Astrocyte (in vitro differentiated cells and primary cell): Measurements from ENCODE around the gene LINGO4. TPM values are rescaled to one million over a fixed set of nuclear protein-coding genes. Genes with fewer than 3 reads are reported as not detected.

Experiments used
- DNase-seq: peaks from one replicate; pipeline ENCODE4 v3.0.0-alpha.2; 2010; ENCODE audit warnings: low read depth
- FAIRE-seq: peaks from 2 replicates; lab custom pipeline; 2011; peaks lifted over from hg19 to GRCh38; lab: Jason Lieb, UNC
- H2AFZ ChIP-seq: 2 replicates; pipeline ENCODE4 v1.6.0; 2012; ENCODE audit warnings: low read depth, low read length, inconsistent platforms
- H3K27ac ChIP-seq: 2 replicates; pipeline ENCODE4 v1.5.1; 2011; ENCODE audit warnings: low read depth, low read length, inconsistent platforms
- H3K27me3 ChIP-seq: 2 replicates; pipeline ENCODE4 v1.6.0; 2011; ENCODE audit warnings: low read length, inconsistent platforms; ENCODE audit not compliant: insufficient read depth
- H3K36me3 ChIP-seq: 2 replicates; pipeline ENCODE4 v1.5.1; 2011; ENCODE audit warnings: low read length, inconsistent platforms; ENCODE audit not compliant: insufficient read depth
- H3K4me1 ChIP-seq: 2 replicates; pipeline ENCODE4 v1.5.1; 2011; ENCODE audit warnings: low read length, inconsistent platforms; ENCODE audit not compliant: insufficient read depth
- H3K4me2 ChIP-seq: 2 replicates; pipeline ENCODE4 v1.6.0; 2012; ENCODE audit warnings: low read length, inconsistent platforms
- H3K4me3 ChIP-seq: 2 replicates; pipeline ENCODE4 v1.5.1; 2011; ENCODE audit warnings: low read depth, mild to moderate bottlenecking, low read length, inconsistent platforms; ENCODE audit not compliant: insufficient read depth
- H3K79me2 ChIP-seq: 2 replicates; pipeline ENCODE4 v1.6.0; 2012; ENCODE audit warnings: mild to moderate bottlenecking, low read length, inconsistent platforms; ENCODE audit not compliant: insufficient read depth
- H3K9ac ChIP-seq: 2 replicates; pipeline ENCODE4 v1.6.0; 2012; ENCODE audit warnings: mild to moderate bottlenecking, low read length, inconsistent platforms
- H3K9me3 ChIP-seq: 2 replicates; pipeline ENCODE4 v1.5.1; 2012; ENCODE audit warnings: low read depth, mild to moderate bottlenecking, low read length, inconsistent platforms; ENCODE audit not compliant: insufficient read depth
- H4K20me1 ChIP-seq: 2 replicates; pipeline ENCODE4 v1.6.0; 2012; ENCODE audit warnings: low read length, inconsistent platforms; ENCODE audit not compliant: insufficient read depth
- H3K27ac Mint-ChIP-seq: one replicate; pipeline ENCODE4 v1.8.0; 2021; ENCODE audit warnings: mild to moderate bottlenecking, mixed read lengths; ENCODE audit not compliant: unreplicated experiment
- H3K27me3 Mint-ChIP-seq: one replicate; pipeline ENCODE4 v1.8.0; 2021; ENCODE audit warnings: low read depth, mixed read lengths; ENCODE audit not compliant: unreplicated experiment
- H3K36me3 Mint-ChIP-seq: one replicate; pipeline ENCODE4 v1.8.0; 2021; ENCODE audit warnings: low read depth, mixed read lengths; ENCODE audit not compliant: unreplicated experiment
- H3K4me1 Mint-ChIP-seq: one replicate; pipeline ENCODE4 v1.8.0; 2021; ENCODE audit warnings: low read depth, mixed read lengths; ENCODE audit not compliant: unreplicated experiment
- H3K4me3 Mint-ChIP-seq: one replicate; pipeline ENCODE4 v1.8.0; 2021; ENCODE audit warnings: mild to moderate bottlenecking, moderate library complexity, mixed read lengths; ENCODE audit not compliant: unreplicated experiment
- H3K9me3 Mint-ChIP-seq: one replicate; pipeline ENCODE4 v1.8.0; 2021; ENCODE audit warnings: mild to moderate bottlenecking, mixed read lengths; ENCODE audit not compliant: unreplicated experiment
- EZH2 ChIP-seq: IDR thresholded peaks from 2 replicates; pipeline ENCODE4 v1.6.1; 2012; ENCODE audit warnings: mild to moderate bottlenecking, low read length, inconsistent platforms; ENCODE audit not compliant: insufficient read depth
- total RNA-seq: library from RNA; stranded (reverse); gene quantifications from 2 replicates; pipeline ENCODE4 v1.2.1, GENCODE V29; 2021
- TF ChIP-seq, protein P1 (sequence below): IDR thresholded peaks from 2 replicates; pipeline ENCODE4 v1.5.1; 2011; ENCODE audit warnings: low read depth, mild to moderate bottlenecking, inconsistent platforms, low read length, moderate library complexity; ENCODE audit not compliant: insufficient read depth

Gene LINGO4
- total RNA-seq, 1 donor from 2014 or later: not detected

DNA sequence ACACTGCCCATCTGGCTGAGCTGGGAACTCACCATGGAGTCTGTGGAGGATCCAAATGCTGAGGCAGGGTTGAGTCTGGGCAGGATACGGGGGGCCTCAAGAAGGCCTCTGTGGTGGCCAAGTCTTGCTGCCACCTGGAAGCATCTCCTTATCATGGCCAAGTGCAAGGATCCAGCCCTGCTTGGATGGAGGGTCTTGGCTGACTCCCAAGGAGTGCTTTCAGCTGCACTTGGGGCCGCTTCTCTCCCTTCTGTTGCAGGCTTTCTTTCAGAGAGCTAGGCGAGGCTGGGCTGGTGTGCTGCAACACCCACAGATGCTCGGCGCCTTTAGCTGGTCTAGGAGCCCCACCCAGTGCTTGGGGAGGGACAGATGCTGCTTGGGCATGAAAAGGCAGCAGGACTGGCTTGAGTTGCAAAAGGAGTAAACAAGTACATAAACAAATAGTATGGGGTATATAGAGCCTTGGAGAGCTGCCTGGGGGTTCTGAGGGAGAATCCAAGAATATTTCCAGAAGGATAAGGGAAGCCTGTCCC, 48.3 kb upstream of the LINGO4 start, which contains the start of gene THEM5:
Gene THEM5, minus strand, starts transcription at position 302 of the 533 bp plus-strand sequence. Its CDS starts 147 bp downstream, at position 155.
- Histone ChIP-seq H3K27me3 (peaks cover 25% of the 10 kb centered on the region), H3K4me2 (no peak within 1 kb of the TSS), H2AFZ (no peak within 1 kb of the TSS), H3K27ac (no peak within 1 kb of the TSS), H3K36me3 (no peaks in the 10 kb centered on the region), H3K4me3 (no peak within 1 kb of the TSS), H3K79me2 (no peaks in the 10 kb centered on the region), H4K20me1 (no peaks in the 10 kb centered on the region), H3K9me3 (no peaks in the 10 kb centered on the region), H3K4me1 (no peaks in the 10 kb centered on the region), H3K9ac (no peak within 1 kb of the TSS)
- H3K4me1 Mint-ChIP-seq: peaks cover 14% of the 10 kb centered on the region
- no peak within 1 kb of the TSS for H3K4me3 Mint-ChIP-seq
- peaks cover 2% of the 10 kb centered on the region for H3K9me3 Mint-ChIP-seq
- H3K27ac Mint-ChIP-seq: no peak within 1 kb of the TSS
- H3K36me3 Mint-ChIP-seq: no peaks in the 10 kb centered on the region
- TF ChIP-seq, protein P1, sequence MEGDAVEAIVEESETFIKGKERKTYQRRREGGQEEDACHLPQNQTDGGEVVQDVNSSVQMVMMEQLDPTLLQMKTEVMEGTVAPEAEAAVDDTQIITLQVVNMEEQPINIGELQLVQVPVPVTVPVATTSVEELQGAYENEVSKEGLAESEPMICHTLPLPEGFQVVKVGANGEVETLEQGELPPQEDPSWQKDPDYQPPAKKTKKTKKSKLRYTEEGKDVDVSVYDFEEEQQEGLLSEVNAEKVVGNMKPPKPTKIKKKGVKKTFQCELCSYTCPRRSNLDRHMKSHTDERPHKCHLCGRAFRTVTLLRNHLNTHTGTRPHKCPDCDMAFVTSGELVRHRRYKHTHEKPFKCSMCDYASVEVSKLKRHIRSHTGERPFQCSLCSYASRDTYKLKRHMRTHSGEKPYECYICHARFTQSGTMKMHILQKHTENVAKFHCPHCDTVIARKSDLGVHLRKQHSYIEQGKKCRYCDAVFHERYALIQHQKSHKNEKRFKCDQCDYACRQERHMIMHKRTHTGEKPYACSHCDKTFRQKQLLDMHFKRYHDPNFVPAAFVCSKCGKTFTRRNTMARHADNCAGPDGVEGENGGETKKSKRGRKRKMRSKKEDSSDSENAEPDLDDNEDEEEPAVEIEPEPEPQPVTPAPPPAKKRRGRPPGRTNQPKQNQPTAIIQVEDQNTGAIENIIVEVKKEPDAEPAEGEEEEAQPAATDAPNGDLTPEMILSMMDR: no peak
- no peak for TF ChIP-seq EZH2
- peaks cover 39% of the 10 kb centered on the region for H3K27me3 Mint-ChIP-seq
- FAIRE-seq (no peak), DNase-seq (no peak)

GRCh38 chr1:151852733-151853132, 47.5 kb upstream of the LINGO4 start:
- H3K27ac ChIP-seq: no peak overlapping the region
- no peaks in the 10 kb centered on the region for H3K36me3 ChIP-seq
- no peaks in the 10 kb centered on the region for H3K9me3 ChIP-seq
- peaks cover 10% of the 10 kb centered on the region for H3K4me1 Mint-ChIP-seq
- H3K27ac Mint-ChIP-seq: no peak overlapping the region
- H3K27me3 Mint-ChIP-seq: peaks cover 42% of the 10 kb centered on the region
- FAIRE-seq (no peak), DNase-seq (no peak)
- H3K79me2 ChIP-seq: no peaks in the 10 kb centered on the region
- H4K20me1 ChIP-seq: no peaks in the 10 kb centered on the region
- no peak overlapping the region for H3K4me2 ChIP-seq
- H3K4me3 Mint-ChIP-seq: no peak overlapping the region
- H2AFZ ChIP-seq: no peak overlapping the region
- no peaks in the 10 kb centered on the region for H3K4me1 ChIP-seq
- no peak overlapping the region for H3K4me3 ChIP-seq
- TF ChIP-seq, protein P1: no peak
- no peak for TF ChIP-seq EZH2
- H3K9me3 Mint-ChIP-seq: no peaks in the 10 kb centered on the region
- no peak overlapping the region for H3K9ac ChIP-seq
- peaks cover 28% of the 10 kb centered on the region for H3K27me3 ChIP-seq
- H3K36me3 Mint-ChIP-seq: no peaks in the 10 kb centered on the region

GRCh38 chr1:151851886-151852285, 46.7 kb upstream of the LINGO4 start:
- Mint-ChIP-seq H3K4me1 (peaks cover 10% of the 10 kb centered on the region), H3K27ac (no peak overlapping the region), H3K4me3 (no peak overlapping the region), H3K27me3 (peaks cover 45% of the 10 kb centered on the region), H3K36me3 (no peaks in the 10 kb centered on the region), H3K9me3 (no peaks in the 10 kb centered on the region)
- H3K9ac ChIP-seq: no peak overlapping the region
- H3K36me3 ChIP-seq: no peaks in the 10 kb centered on the region
- H2AFZ ChIP-seq: no peak overlapping the region
- no peak overlapping the region for H3K4me3 ChIP-seq
- FAIRE-seq: no peak
- TF ChIP-seq, protein P1: no peak
- no peak for TF ChIP-seq EZH2
- no peak for DNase-seq
- H3K4me1 ChIP-seq: no peaks in the 10 kb centered on the region
- no peaks in the 10 kb centered on the region for H3K9me3 ChIP-seq
- no peak overlapping the region for H3K4me2 ChIP-seq
- H3K79me2 ChIP-seq: no peaks in the 10 kb centered on the region
- peaks cover 28% of the 10 kb centered on the region for H3K27me3 ChIP-seq
- no peaks in the 10 kb centered on the region for H4K20me1 ChIP-seq
- no peak overlapping the region for H3K27ac ChIP-seq
